GM18951 (cell line): ENCODE results near the gene SUSD1.

Experiments used
- POLR2A ChIP-seq: IDR thresholded peaks from 4 replicates; pipeline ENCODE4 v1.6.1; 2011; ENCODE audit warnings: mild to moderate bottlenecking; ENCODE audit not compliant: insufficient read length, insufficient read depth; ENCODE audit errors: extremely low read depth
- in situ Hi-C: fragments of 300-500 bp; cut with MboI; formaldehyde crosslinking; loops from one replicate; pipeline ENCODE4 v1.12.0; 2022; ENCODE audit warnings: low sequenced_read_pairs, mixed read lengths, inconsistent platforms; ENCODE audit not compliant: unreplicated experiment

Gene SUSD1

GRCh38 chr9:112020680-112021596, 154.2 kb downstream of the SUSD1 start:
- in situ Hi-C loops = no loop called here
- TF ChIP-seq POLR2A = no peak

DNA sequence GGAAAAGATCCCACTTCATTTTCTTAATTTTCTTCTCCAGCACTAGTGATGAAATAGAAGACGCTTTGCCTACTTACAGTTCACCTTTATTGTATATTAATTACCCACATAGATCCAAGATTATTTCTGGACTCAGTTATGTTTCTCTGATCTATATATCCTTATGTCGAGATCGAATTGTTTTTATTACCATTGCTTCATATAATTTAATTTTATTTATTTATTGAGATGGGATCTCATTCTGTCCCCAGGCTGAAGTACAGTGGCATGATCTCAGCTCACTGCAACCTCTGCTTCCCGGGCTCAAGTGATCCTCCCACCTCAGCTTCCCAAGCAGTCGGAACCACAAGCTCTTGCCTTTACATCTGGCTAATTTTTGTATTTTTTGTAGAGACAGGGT, 157.2 kb downstream of the SUSD1 start:
- in situ Hi-C loops = no loop called here
- TF ChIP-seq POLR2A = no peak

- in situ Hi-C loops = no loop called here
- TF ChIP-seq POLR2A = no peak
Measured at GRCh38 chr9:112015736-112016135, 159.4 kb downstream of the SUSD1 start.

DNA sequence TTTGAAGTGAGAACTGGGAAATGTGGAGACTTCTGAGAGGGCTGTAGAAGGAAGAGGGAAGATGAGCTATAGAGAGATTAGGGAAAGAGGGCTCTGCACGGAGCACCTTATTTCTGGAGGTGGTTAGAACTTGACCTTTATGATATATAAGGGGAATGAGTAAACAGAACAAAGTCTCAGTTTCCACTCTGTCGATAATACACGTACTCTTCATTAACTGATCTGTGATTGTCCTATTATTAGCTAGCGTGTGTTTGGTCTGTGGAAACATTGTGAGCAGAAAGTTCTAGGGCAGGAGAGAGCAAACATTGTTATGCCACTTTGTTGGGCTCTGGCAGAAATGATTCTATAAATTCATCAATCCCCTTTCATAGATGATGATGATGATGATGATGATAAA, 159.9 kb downstream of the SUSD1 start:
- no peak for TF ChIP-seq POLR2A
- in situ Hi-C loops = no loop called here

DNA sequence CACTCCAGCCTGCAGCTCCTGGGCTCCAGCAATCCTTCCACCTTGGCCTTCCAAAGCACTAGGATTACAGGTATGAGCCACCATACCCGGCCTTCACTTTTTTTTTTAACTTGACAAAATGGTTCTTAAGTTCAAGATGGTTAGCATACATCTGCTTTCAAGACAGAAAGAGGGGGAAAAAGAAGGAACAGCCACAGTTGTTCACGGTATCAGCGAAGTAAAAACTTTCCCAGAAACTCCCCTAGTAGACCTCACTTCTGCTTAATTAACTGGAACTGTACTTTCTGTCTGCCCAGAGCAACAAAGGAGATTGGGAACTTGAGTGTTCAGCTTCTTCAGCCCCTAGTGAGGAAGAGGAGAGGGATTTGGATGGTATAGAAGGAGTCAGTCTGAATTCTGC, 161.8 kb downstream of the SUSD1 start:
- in situ Hi-C loops = no loop called here
- no peak for TF ChIP-seq POLR2A

DNA sequence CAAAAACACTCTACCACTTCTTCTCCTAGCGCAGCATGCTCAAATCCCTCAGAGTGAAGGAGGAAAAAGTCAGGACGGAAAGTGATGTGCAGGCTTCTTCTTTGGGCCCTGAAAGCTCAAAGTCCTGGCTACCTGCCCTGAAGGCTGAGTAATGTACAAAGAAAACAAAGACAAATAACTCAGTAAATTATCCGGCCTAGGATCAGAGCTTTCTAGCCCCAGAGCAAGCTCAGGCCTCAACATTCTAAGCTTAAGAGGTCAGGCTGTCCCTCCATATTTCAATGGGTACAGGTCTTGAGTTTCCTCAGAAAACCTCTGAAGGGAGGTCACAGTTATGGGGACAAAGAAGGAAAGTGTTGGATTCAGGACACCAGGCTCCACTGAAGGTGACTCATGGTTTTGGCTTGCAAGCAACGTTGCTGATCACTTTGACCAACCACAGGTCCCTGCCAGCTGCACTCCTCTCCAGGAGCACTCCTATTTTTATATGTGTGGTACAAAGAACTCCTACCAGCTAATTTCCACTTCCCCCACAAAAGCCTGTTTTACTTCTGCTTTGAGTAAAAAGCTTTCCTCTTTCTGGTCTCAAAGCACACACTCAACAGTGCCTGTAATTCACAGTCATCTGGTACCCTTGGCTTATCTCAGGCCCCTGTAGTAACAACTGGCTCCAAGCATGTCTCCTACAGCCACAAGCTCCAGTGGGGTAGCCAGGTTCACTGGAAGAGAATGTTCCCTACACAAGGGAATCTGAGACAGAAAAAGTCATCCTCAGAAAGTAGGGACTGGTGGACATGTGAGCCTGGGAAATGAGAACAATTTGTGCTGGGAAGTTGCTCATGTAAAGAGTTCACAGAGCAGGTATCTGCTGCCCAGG, 162.8 kb downstream of the SUSD1 start:
- TF ChIP-seq POLR2A = no peak
- in situ Hi-C loops = no loop called here

GRCh38 chr9:112011051-112011620, 164.0 kb downstream of the SUSD1 start:
- no peak for TF ChIP-seq POLR2A
- in situ Hi-C loops = no loop called here

- TF ChIP-seq POLR2A = no peak
- in situ Hi-C loops = no loop called here
Measured at GRCh38 chr9:112010537-112010936, 164.6 kb downstream of the SUSD1 start.

DNA sequence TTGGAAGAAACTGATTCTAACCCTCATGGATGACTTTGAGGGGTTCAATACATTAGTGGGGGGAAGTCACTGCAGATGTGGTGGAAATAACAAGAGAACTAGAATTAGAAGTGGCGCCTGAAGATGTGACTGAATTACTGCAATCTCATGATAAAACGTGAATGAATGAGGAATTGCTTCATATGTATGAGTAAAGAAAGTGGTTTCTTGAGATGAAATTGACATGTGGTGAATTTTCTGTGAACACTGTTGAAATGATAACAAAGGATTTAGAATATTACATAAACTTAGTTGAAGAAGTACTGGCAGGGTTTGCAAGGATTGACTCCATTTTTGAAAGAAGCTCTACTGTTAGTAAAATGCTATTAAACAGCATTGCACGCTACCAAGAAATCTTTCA, 165.4 kb downstream of the SUSD1 start:
- in situ Hi-C loops = no loop called here
- TF ChIP-seq POLR2A = no peak

DNA sequence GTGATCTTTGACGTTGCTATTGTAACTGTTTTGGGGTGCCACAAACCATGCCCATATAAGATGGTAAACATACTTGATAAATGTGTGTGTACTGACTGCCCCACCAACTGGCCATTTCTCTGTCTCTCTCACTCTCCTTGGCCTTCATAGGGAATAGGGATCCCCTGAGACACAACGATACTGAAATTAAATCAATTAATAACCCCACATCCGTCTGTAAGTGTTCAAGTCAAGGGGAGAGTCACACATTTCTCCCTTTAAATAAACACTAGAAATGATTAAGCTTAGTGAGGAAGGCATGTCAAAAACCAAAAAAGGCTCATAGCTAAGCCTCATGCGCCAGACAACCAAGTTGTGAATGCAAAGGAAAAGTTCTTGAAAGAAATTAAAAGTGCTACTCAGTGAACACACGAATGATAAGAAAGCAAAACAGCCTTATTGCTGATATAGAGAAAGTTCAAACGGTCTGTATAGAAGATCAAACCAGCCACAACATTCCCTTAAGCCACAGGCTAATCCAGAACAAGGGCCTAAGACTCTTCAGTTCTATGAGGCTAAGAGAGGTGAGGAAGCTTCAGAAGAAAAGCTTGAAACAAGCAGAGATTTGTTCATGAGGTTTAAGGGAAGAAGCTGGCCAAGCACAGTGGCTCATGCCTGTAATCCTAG, 167.4 kb downstream of the SUSD1 start:
- TF ChIP-seq POLR2A = no peak
- in situ Hi-C loops = no loop called here

GRCh38 chr9:112006361-112007020, 168.6 kb downstream of the SUSD1 start:
- in situ Hi-C loops = no loop called here
- no peak for TF ChIP-seq POLR2A

DNA sequence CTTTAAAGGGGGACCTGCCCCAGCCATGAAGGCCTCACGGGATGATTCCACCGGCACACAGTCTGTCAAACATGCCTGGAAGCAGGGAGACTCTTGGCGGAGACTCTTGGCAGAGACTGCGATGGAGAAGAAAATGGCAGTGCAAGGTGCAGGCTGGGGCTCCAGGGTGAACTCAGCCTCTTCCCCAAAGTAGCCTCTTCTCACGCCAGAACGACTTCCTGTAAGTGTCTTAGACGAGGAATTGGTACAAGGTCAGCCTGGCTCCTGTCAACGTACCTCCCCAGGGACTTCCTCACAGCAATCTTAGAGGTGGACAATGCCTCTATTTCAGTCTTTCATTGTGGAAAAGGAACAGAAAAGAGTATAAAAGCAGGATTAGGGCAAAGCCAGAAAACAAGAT, 169.2 kb downstream of the SUSD1 start:
- in situ Hi-C loops = no loop called here
- no peak for TF ChIP-seq POLR2A
